Activated CD4-positive, alpha-beta T cell treated with anti-CD3 and anti-CD28 coated beads, Interleukin-2, Interleukin-4, amounts not matched to agents 100 ng/mL and 50 ng/mL, durations not matched to agents 16 hours and 8 hours (primary cell): ENCODE measurements around the gene LCA5L.

Experiments used
- DNase-seq: peaks from one replicate; pipeline ENCODE4 v3.0.0-alpha.2; 2020; ENCODE audit warnings: low spot score

Gene LCA5L

GRCh38 chr21:39445321-39446269 is at the start of gene LCA5L:
TSS of gene LCA5L (minus strand) at chr21:39445778. CDS start at chr21:39428493, 17,285 bp downstream.
- peak; percentile 92 for DNase-seq

GRCh38 chr21:39489380-39489924 is 43.9 kb upstream of the LCA5L start:
- DNase-seq = no peak

GRCh38 chr21:39484711-39485276 is 39.2 kb upstream of the LCA5L start:
- DNase-seq = no peak

GRCh38 chr21:39483917-39484316 is 38.3 kb upstream of the LCA5L start:
- DNase-seq = no peak

- DNase-seq = no peak
Measured at GRCh38 chr21:39481886-39482285, 36.3 kb upstream of the LCA5L start.

- no peak for DNase-seq
Measured at GRCh38 chr21:39480271-39480670, 34.7 kb upstream of the LCA5L start.

GRCh38 chr21:39479814-39480182 is 34.2 kb upstream of the LCA5L start:
- no peak for DNase-seq

GRCh38 chr21:39479164-39479813 is 33.7 kb upstream of the LCA5L start:
- no peak for DNase-seq

GRCh38 chr21:39474611-39475010 is 29.0 kb upstream of the LCA5L start:
- no peak for DNase-seq

- no peak for DNase-seq
Measured at GRCh38 chr21:39472786-39473185, 27.2 kb upstream of the LCA5L start.

GRCh38 chr21:39471598-39471997 is 26.0 kb upstream of the LCA5L start:
- DNase-seq = no peak

GRCh38 chr21:39468559-39468958 is 23.0 kb upstream of the LCA5L start:
- no peak for DNase-seq

- DNase-seq = no peak
Measured at GRCh38 chr21:39467746-39468145, 22.2 kb upstream of the LCA5L start.

GRCh38 chr21:39466584-39466983 is 21.0 kb upstream of the LCA5L start:
- no peak for DNase-seq

- DNase-seq = no peak
Measured at GRCh38 chr21:39463308-39463707, 17.7 kb upstream of the LCA5L start.

GRCh38 chr21:39461419-39461818 is 15.8 kb upstream of the LCA5L start:
- DNase-seq = peak; percentile 22

GRCh38 chr21:39456665-39457064 is 11.1 kb upstream of the LCA5L start:
- DNase-seq = no peak

- no peak for DNase-seq
Measured at GRCh38 chr21:39454949-39455668, 9.5 kb upstream of the LCA5L start.

GRCh38 chr21:39453571-39454179 is 8.1 kb upstream of the LCA5L start:
- DNase-seq = no peak

GRCh38 chr21:39452970-39453342 is 7.4 kb upstream of the LCA5L start:
- DNase-seq = no peak

- DNase-seq = no peak
Measured at GRCh38 chr21:39452207-39452969, 6.8 kb upstream of the LCA5L start.
